ENCODE measurements around the gene LRG1.
"Not testable (repeated sequence)": the region's sequence is repeated elsewhere in the genome, so short reads cannot be mapped to it uniquely, and the experiment has no call there.

The LRG1 gene

GRCh38 chr19:4566402-4567051, 26.7 kb upstream of the LRG1 start:
- Mint-ChIP-seq H3K4me3 (no peak overlapping the region), H3K27ac (no peak overlapping the region), H3K36me3 (ENCODE audit: low read depth) (no peaks in the 10 kb centered on the region), H3K4me1 (ENCODE audit: low read depth) (no peaks in the 10 kb centered on the region), H3K27me3 (ENCODE audit: low read depth) (no peaks in the 10 kb centered on the region), H3K9me3 (no peaks in the 10 kb centered on the region)

GRCh38 chr19:4563562-4563961, 23.7 kb upstream of the LRG1 start:
- not testable (repeated sequence) for H3K4me1 Mint-ChIP-seq (ENCODE audit: low read depth); H3K27me3 Mint-ChIP-seq (ENCODE audit: low read depth); H3K27ac Mint-ChIP-seq; H3K36me3 Mint-ChIP-seq (ENCODE audit: low read depth); H3K9me3 Mint-ChIP-seq; H3K4me3 Mint-ChIP-seq

GRCh38 chr19:4562085-4562484, 22.2 kb upstream of the LRG1 start:
- not testable (repeated sequence) for H3K27me3 Mint-ChIP-seq (ENCODE audit: low read depth); H3K9me3 Mint-ChIP-seq; H3K27ac Mint-ChIP-seq; H3K36me3 Mint-ChIP-seq (ENCODE audit: low read depth); H3K4me1 Mint-ChIP-seq (ENCODE audit: low read depth); H3K4me3 Mint-ChIP-seq

GRCh38 chr19:4559569-4559968, 19.7 kb upstream of the LRG1 start, which contains the start of gene SEMA6B:
TSS of gene SEMA6B (minus strand) at chr19:4559684. CDS start at chr19:4558457, 1,227 bp downstream.
- no peaks in the 10 kb centered on the region for H3K4me1 Mint-ChIP-seq (ENCODE audit: low read depth)
- H3K27me3 Mint-ChIP-seq (ENCODE audit: low read depth) = no peaks in the 10 kb centered on the region
- H3K9me3 Mint-ChIP-seq = no peaks in the 10 kb centered on the region
- H3K27ac Mint-ChIP-seq = no peak within 1 kb of the TSS
- H3K36me3 Mint-ChIP-seq (ENCODE audit: low read depth) = no peaks in the 10 kb centered on the region
- H3K4me3 Mint-ChIP-seq = no peak within 1 kb of the TSS

GRCh38 chr19:4557971-4558941, 18.4 kb upstream of the LRG1 start:
- no peak overlapping the region for H3K4me3 Mint-ChIP-seq
- no peaks in the 10 kb centered on the region for H3K4me1 Mint-ChIP-seq (ENCODE audit: low read depth)
- H3K27me3 Mint-ChIP-seq (ENCODE audit: low read depth) = no peaks in the 10 kb centered on the region
- no peaks in the 10 kb centered on the region for H3K36me3 Mint-ChIP-seq (ENCODE audit: low read depth)
- H3K27ac Mint-ChIP-seq = no peak overlapping the region
- no peaks in the 10 kb centered on the region for H3K9me3 Mint-ChIP-seq

GRCh38 chr19:4557144-4557970, 17.5 kb upstream of the LRG1 start:
- Mint-ChIP-seq H3K9me3 (no peaks in the 10 kb centered on the region), H3K27ac (no peak overlapping the region), H3K27me3 (ENCODE audit: low read depth) (no peaks in the 10 kb centered on the region), H3K4me1 (ENCODE audit: low read depth) (no peaks in the 10 kb centered on the region), H3K4me3 (no peak overlapping the region), H3K36me3 (ENCODE audit: low read depth) (no peaks in the 10 kb centered on the region)

- no peak overlapping the region for H3K4me3 Mint-ChIP-seq
- H3K27me3 Mint-ChIP-seq (ENCODE audit: low read depth) = no peaks in the 10 kb centered on the region
- no peaks in the 10 kb centered on the region for H3K9me3 Mint-ChIP-seq
- H3K4me1 Mint-ChIP-seq (ENCODE audit: low read depth) = no peaks in the 10 kb centered on the region
- no peak overlapping the region for H3K27ac Mint-ChIP-seq
- no peaks in the 10 kb centered on the region for H3K36me3 Mint-ChIP-seq (ENCODE audit: low read depth)
These were observed 16.8 kb upstream of the LRG1 start for GRCh38 chr19:4556597-4557127.

- Mint-ChIP-seq H3K27me3 (ENCODE audit: low read depth) (no peaks in the 10 kb centered on the region), H3K4me1 (ENCODE audit: low read depth) (no peaks in the 10 kb centered on the region), H3K9me3 (no peaks in the 10 kb centered on the region), H3K36me3 (ENCODE audit: low read depth) (no peaks in the 10 kb centered on the region), H3K4me3 (no peak overlapping the region), H3K27ac (no peak overlapping the region)
These were observed 16.1 kb upstream of the LRG1 start for GRCh38 chr19:4555657-4556561.

- Mint-ChIP-seq H3K36me3 (ENCODE audit: low read depth) (no peaks in the 10 kb centered on the region), H3K27me3 (ENCODE audit: low read depth) (no peaks in the 10 kb centered on the region), H3K9me3 (no peaks in the 10 kb centered on the region), H3K27ac (no peak overlapping the region), H3K4me3 (no peak overlapping the region), H3K4me1 (ENCODE audit: low read depth) (no peaks in the 10 kb centered on the region)
These were observed 14.9 kb upstream of the LRG1 start for GRCh38 chr19:4554717-4555116.

- no peak overlapping the region for H3K27ac Mint-ChIP-seq
These were observed 13.9 kb upstream of the LRG1 start for GRCh38 chr19:4553775-4554174.

GRCh38 chr19:4553092-4553695, 13.4 kb upstream of the LRG1 start:
- H3K4me3 Mint-ChIP-seq = no peak overlapping the region

More at GRCh38 chr19:4553775-4554174, 13.9 kb upstream of the LRG1 start:
- Mint-ChIP-seq H3K4me1 (ENCODE audit: low read depth) (no peaks in the 10 kb centered on the region), H3K9me3 (no peaks in the 10 kb centered on the region), H3K36me3 (ENCODE audit: low read depth) (no peaks in the 10 kb centered on the region), H3K4me3 (no peak overlapping the region), H3K27me3 (ENCODE audit: low read depth) (no peaks in the 10 kb centered on the region)

GRCh38 chr19:4552525-4552819, 12.6 kb upstream of the LRG1 start:
- no peaks in the 10 kb centered on the region for H3K9me3 Mint-ChIP-seq
- no peak overlapping the region for H3K4me3 Mint-ChIP-seq
- no peak overlapping the region for H3K27ac Mint-ChIP-seq
- no peaks in the 10 kb centered on the region for H3K4me1 Mint-ChIP-seq (ENCODE audit: low read depth)
- H3K27me3 Mint-ChIP-seq (ENCODE audit: low read depth) = no peaks in the 10 kb centered on the region
- no peaks in the 10 kb centered on the region for H3K36me3 Mint-ChIP-seq (ENCODE audit: low read depth)

More at GRCh38 chr19:4553092-4553695, 13.4 kb upstream of the LRG1 start:
- Mint-ChIP-seq H3K9me3 (no peaks in the 10 kb centered on the region), H3K27ac (no peak overlapping the region), H3K4me1 (ENCODE audit: low read depth) (no peaks in the 10 kb centered on the region), H3K27me3 (ENCODE audit: low read depth) (no peaks in the 10 kb centered on the region), H3K36me3 (ENCODE audit: low read depth) (no peaks in the 10 kb centered on the region)

GRCh38 chr19:4550479-4551050, 10.7 kb upstream of the LRG1 start:
- H3K36me3 Mint-ChIP-seq (ENCODE audit: low read depth) = no peaks in the 10 kb centered on the region
- H3K4me1 Mint-ChIP-seq (ENCODE audit: low read depth) = no peaks in the 10 kb centered on the region
- H3K27ac Mint-ChIP-seq = no peak overlapping the region
- H3K9me3 Mint-ChIP-seq = no peaks in the 10 kb centered on the region
- H3K4me3 Mint-ChIP-seq = no peak overlapping the region
- H3K27me3 Mint-ChIP-seq (ENCODE audit: low read depth) = no peaks in the 10 kb centered on the region
